ENCODE results near the gene GBP6. TPM values are rescaled to one million over a fixed set of nuclear protein-coding genes. Genes with fewer than 3 reads are reported as not detected.
"Not testable (repeated sequence)": the region's sequence is repeated elsewhere in the genome, so short reads cannot be mapped to it uniquely, and the experiment has no call there.

The GBP6 gene
- total RNA-seq, 3 donors from 2014 or later: 0.09 TPM; not detected in 2

GRCh38 chr1:89390707-89391106 lies 26.8 kb downstream of the GBP6 start:
- no peak overlapping the region for H3K4me3 ChIP-seq
- DNase-seq (no peak), ATAC-seq (no peak)
- H3K36me3 ChIP-seq (ENCODE audit: low read depth): no peaks in the 10 kb centered on the region
- H3K9me3 ChIP-seq: no peaks in the 10 kb centered on the region
- no peaks in the 10 kb centered on the region for H3K4me1 ChIP-seq (ENCODE audit: low read depth)
- no peak for TF ChIP-seq CTCF (IDR thresholded peaks at IDR 0.05)
- intact Hi-C loops (cut with DNase I, micrococcal nuclease): no loop called here

- Histone ChIP-seq H3K4me3 (no peak overlapping the region), H3K9me3 (no peaks in the 10 kb centered on the region), H3K4me1 (ENCODE audit: low read depth) (no peaks in the 10 kb centered on the region), H3K36me3 (ENCODE audit: low read depth) (no peaks in the 10 kb centered on the region)
- TF ChIP-seq CTCF (IDR thresholded peaks at IDR 0.05): no peak
- intact Hi-C loops (cut with DNase I, micrococcal nuclease): no loop called here
- no peak for DNase-seq
- no peak for ATAC-seq
These were observed 27.8 kb downstream of the GBP6 start for GRCh38 chr1:89391686-89392085.

- no peak for TF ChIP-seq CTCF (IDR thresholded peaks at IDR 0.05)
- no peak for ATAC-seq
- intact Hi-C loops (cut with DNase I, micrococcal nuclease): no loop called here
- H3K4me3 ChIP-seq: no peak overlapping the region
- DNase-seq: no peak
- no peaks in the 10 kb centered on the region for H3K9me3 ChIP-seq
- H3K36me3 ChIP-seq (ENCODE audit: low read depth): no peaks in the 10 kb centered on the region
- H3K4me1 ChIP-seq (ENCODE audit: low read depth): no peaks in the 10 kb centered on the region
These were observed 31.0 kb downstream of the GBP6 start for GRCh38 chr1:89394851-89395250.

- H3K4me1 ChIP-seq (ENCODE audit: low read depth): no peaks in the 10 kb centered on the region
- no peak for ATAC-seq
- no peaks in the 10 kb centered on the region for H3K9me3 ChIP-seq
- no peak overlapping the region for H3K4me3 ChIP-seq
- intact Hi-C loops (cut with DNase I, micrococcal nuclease): no loop called here
- no peak for TF ChIP-seq CTCF (IDR thresholded peaks at IDR 0.05)
- DNase-seq: no peak
- H3K36me3 ChIP-seq (ENCODE audit: low read depth): no peaks in the 10 kb centered on the region
These were observed 33.0 kb downstream of the GBP6 start for GRCh38 chr1:89396902-89397301.

GRCh38 chr1:89405275-89405929 lies 41.5 kb downstream of the GBP6 start:
- intact Hi-C loops (cut with DNase I, micrococcal nuclease): no loop called here
- DNase-seq: no peak
- no peaks in the 10 kb centered on the region for H3K4me1 ChIP-seq (ENCODE audit: low read depth)
- H3K9me3 ChIP-seq: no peaks in the 10 kb centered on the region
- no peaks in the 10 kb centered on the region for H3K36me3 ChIP-seq (ENCODE audit: low read depth)
- no peak for TF ChIP-seq CTCF (IDR thresholded peaks at IDR 0.05)
- H3K4me3 ChIP-seq: no peak overlapping the region
- ATAC-seq: no peak

GRCh38 chr1:89407360-89407759 lies 43.5 kb downstream of the GBP6 start:
- Histone ChIP-seq H3K4me3 (no peak overlapping the region), H3K4me1 (ENCODE audit: low read depth) (no peaks in the 10 kb centered on the region), H3K9me3 (no peaks in the 10 kb centered on the region), H3K36me3 (ENCODE audit: low read depth) (no peaks in the 10 kb centered on the region)
- no peak for TF ChIP-seq CTCF (IDR thresholded peaks at IDR 0.05)
- no peak for DNase-seq
- ATAC-seq: no peak
- intact Hi-C loops (cut with DNase I, micrococcal nuclease): no loop called here

GRCh38 chr1:89407768-89408167 lies 43.9 kb downstream of the GBP6 start:
- intact Hi-C loops (cut with DNase I, micrococcal nuclease); H3K9me3 ChIP-seq; H3K36me3 ChIP-seq (ENCODE audit: low read depth); H3K4me1 ChIP-seq (ENCODE audit: low read depth); DNase-seq; ATAC-seq; H3K4me3 ChIP-seq: not testable (repeated sequence)
